Sciatic nerve (tissue), 2 donors: ENCODE results near the gene RBM7. TPM values are rescaled to one million over a fixed set of nuclear protein-coding genes. Genes with fewer than 3 reads are reported as not detected.
A peak's percentile ranks its signal among the peaks of the same experiment; 100 is the strongest.

ENCODE experiments used
- ATAC-seq: fragments of 200-7000 bp; cut with Tn5 transposase; one replicate; pipeline ENCODE4 v1.9.1; 2020; ENCODE audit warnings: mild to moderate bottlenecking, moderate library complexity
- DNase-seq: peaks from one replicate; pipeline ENCODE4 v3.0.0-alpha.2; 2020; ENCODE audit warnings: low spot score
- intact Hi-C: fragments of 100-400 bp; cut with DNase I; formaldehyde crosslinking; loops from one replicate; pipeline ENCODE4 v1.14.2; 2022
- total RNA-seq: library from RNA; stranded (reverse); fragmentation: NEBNext Ultra II Directional; extraction: Animal tissue kit (Norgen Biotek cat#: 25700); gene quantifications from one replicate; pipeline ENCODE4 v1.2.1, GENCODE V29; 2021
- donor health status: DM: no; HTN: no; CAD: no.
- donor health status: DM: no; HTN: no; CAD: no.

The RBM7 gene
- total RNA-seq, 1 donor from 2014 or later, result 30.9 TPM

- DNase-seq, result no peak
- intact Hi-C loops, result no loop called here
- ATAC-seq, result no peak
Observed at GRCh38 chr11:114392735-114393667, 7.5 kb upstream of the RBM7 start.

GRCh38 chr11:114395736-114396135 lies 4.7 kb upstream of the RBM7 start:
- intact Hi-C loops, result no loop called here
- ATAC-seq, result no peak
- DNase-seq, result no peak

GRCh38 chr11:114396916-114397315 lies 3.5 kb upstream of the RBM7 start:
- ATAC-seq (no peak), DNase-seq (no peak)
- intact Hi-C loops, result no loop called here

- no peak for ATAC-seq
- intact Hi-C loops, result no loop called here
- DNase-seq, result no peak
Observed at GRCh38 chr11:114397349-114397982, 3.0 kb upstream of the RBM7 start.

- intact Hi-C loops, result no loop called here
- no peak for ATAC-seq
- no peak for DNase-seq
Observed at GRCh38 chr11:114398303-114398920, 2.1 kb upstream of the RBM7 start.

GRCh38 chr11:114399490-114400215 lies 813 bp upstream of the RBM7 start:
- no peak for DNase-seq
- peak; percentile 73 for ATAC-seq
- intact Hi-C loops, result no loop called here

GRCh38 chr11:114400915-114401223 lies 403 bp downstream of the RBM7 start:
- intact Hi-C loops, result no loop called here
- DNase-seq (no peak), ATAC-seq (no peak)

- intact Hi-C loops, result no loop called here
- no peak for DNase-seq
- no peak for ATAC-seq
Observed at GRCh38 chr11:114401311-114401710, 845 bp downstream of the RBM7 start.

GRCh38 chr11:114412946-114413345 lies 12.5 kb downstream of the RBM7 start:
- DNase-seq (no peak), ATAC-seq (no peak)
- intact Hi-C loops, result no loop called here

GRCh38 chr11:114413958-114414357 lies 13.5 kb downstream of the RBM7 start:
- intact Hi-C loops, result no loop called here
- DNase-seq, result no peak
- ATAC-seq, result no peak

GRCh38 chr11:114416441-114416961 lies 16.0 kb downstream of the RBM7 start:
- intact Hi-C loops, result no loop called here
- ATAC-seq, result peak; percentile 73
- DNase-seq, result no peak

GRCh38 chr11:114426280-114426679 lies 25.8 kb downstream of the RBM7 start:
- no peak for ATAC-seq
- DNase-seq, result no peak
- intact Hi-C loops, result no loop called here

- DNase-seq (no peak), ATAC-seq (no peak)
- intact Hi-C loops, result no loop called here
Observed at GRCh38 chr11:114430290-114430689, 29.8 kb downstream of the RBM7 start.

- ATAC-seq, result no peak
- intact Hi-C loops, result no loop called here
- DNase-seq, result no peak
Observed at GRCh38 chr11:114432893-114433292, 32.4 kb downstream of the RBM7 start.

GRCh38 chr11:114433376-114433775 lies 32.9 kb downstream of the RBM7 start:
- intact Hi-C loops, result no loop called here
- no peak for ATAC-seq
- no peak for DNase-seq

- intact Hi-C loops, result no loop called here
- ATAC-seq, result no peak
Observed at GRCh38 chr11:114438303-114438702, 37.8 kb downstream of the RBM7 start.

GRCh38 chr11:114439229-114440120 lies 39.0 kb downstream of the RBM7 start, which contains the start of gene REXO2:
TSS of gene REXO2 (plus strand) at chr11:114439467. CDS start at chr11:114439529, 62 bp downstream.
- ATAC-seq (peak; percentile 99), DNase-seq (peak; percentile 97)
- intact Hi-C loops, result no loop called here

More at GRCh38 chr11:114438303-114438702, 37.8 kb downstream of the RBM7 start:
- no peak for DNase-seq
